ENCODE data around the gene FBXL4.

Gene FBXL4

GRCh38 chr6:98836962-98837944 lies 110.5 kb downstream of the FBXL4 start:
- ATAC-seq: no peak
- TF ChIP-seq ZFP3 (CRISPR knock-in tag; IDR thresholded peaks at IDR 0.05) (no peak), PPARA (CRISPR knock-in tag; IDR thresholded peaks at IDR 0.05; ENCODE audit: borderline replicate concordance) (no peak), ZFP30 (CRISPR knock-in tag; IDR thresholded peaks at IDR 0.05) (no peak), TSHZ2 (CRISPR knock-in tag; IDR thresholded peaks at IDR 0.05) (no peak), SNAI2 (CRISPR knock-in tag; IDR thresholded peaks at IDR 0.05) (no peak), PATZ1 (CRISPR knock-in tag; IDR thresholded peaks at IDR 0.05; ENCODE audit: borderline replicate concordance) (no peak), CREB5 (CRISPR knock-in tag; IDR thresholded peaks at IDR 0.05; ENCODE audit: low read depth) (no peak), RARB (CRISPR knock-in tag; IDR thresholded peaks at IDR 0.05) (no peak), ZNF70 (CRISPR knock-in tag; IDR thresholded peaks at IDR 0.05) (no peak), OSR1 (CRISPR knock-in tag; IDR thresholded peaks at IDR 0.05) (no peak), GLIS3 (CRISPR knock-in tag; IDR thresholded peaks at IDR 0.05) (no peak), ARNTL (CRISPR knock-in tag; IDR thresholded peaks at IDR 0.05; ENCODE audit: borderline replicate concordance, low read depth) (no peak), BACH2 (CRISPR knock-in tag; IDR thresholded peaks at IDR 0.05; ENCODE audit: borderline replicate concordance) (no peak), ZNF565 (CRISPR knock-in tag; conservative IDR thresholded peaks at IDR 0.05; ENCODE audit: low read depth) (no peak), ZNF8 (CRISPR knock-in tag; IDR thresholded peaks at IDR 0.05) (no peak), TCF4 (CRISPR knock-in tag; IDR thresholded peaks at IDR 0.05; ENCODE audit: borderline replicate concordance) (no peak), CSRNP3 (CRISPR knock-in tag; IDR thresholded peaks at IDR 0.05) (no peak)

GRCh38 chr6:98836025-98836961 lies 111.5 kb downstream of the FBXL4 start:
- no peak for ATAC-seq
- TF ChIP-seq POU6F1 (CRISPR knock-in tag; IDR thresholded peaks at IDR 0.05; ENCODE audit: borderline replicate concordance, low read depth) (no peak), CREB5 (CRISPR knock-in tag; IDR thresholded peaks at IDR 0.05; ENCODE audit: low read depth) (no peak), ARNTL (CRISPR knock-in tag; IDR thresholded peaks at IDR 0.05; ENCODE audit: borderline replicate concordance, low read depth) (no peak), ZNF70 (CRISPR knock-in tag; IDR thresholded peaks at IDR 0.05) (no peak), TCF4 (CRISPR knock-in tag; IDR thresholded peaks at IDR 0.05; ENCODE audit: borderline replicate concordance) (no peak), ZC3H10 (CRISPR knock-in tag; IDR thresholded peaks at IDR 0.05) (no peak), ZFP30 (CRISPR knock-in tag; IDR thresholded peaks at IDR 0.05) (no peak), ESRRG (CRISPR knock-in tag; IDR thresholded peaks at IDR 0.05) (no peak), ZNF565 (CRISPR knock-in tag; conservative IDR thresholded peaks at IDR 0.05; ENCODE audit: low read depth) (no peak), PATZ1 (CRISPR knock-in tag; IDR thresholded peaks at IDR 0.05; ENCODE audit: borderline replicate concordance) (no peak), CSRNP3 (CRISPR knock-in tag; IDR thresholded peaks at IDR 0.05) (no peak), GLIS3 (CRISPR knock-in tag; IDR thresholded peaks at IDR 0.05) (no peak), TOX (CRISPR knock-in tag; IDR thresholded peaks at IDR 0.05; ENCODE audit: borderline replicate concordance) (no peak)
